ENCODE data around the gene KRTAP4-1. TPM values are rescaled to one million over a fixed set of nuclear protein-coding genes. Genes with fewer than 3 reads are reported as not detected.
"Not testable (repeated sequence)": the region's sequence is repeated elsewhere in the genome, so short reads cannot be mapped to it uniquely, and the experiment has no call there.

The KRTAP4-1 gene
- total RNA-seq (ENCODE audit: low replicate concordance), result 0.12 TPM in 1 of 2 replicates, not detected in the other

DNA sequence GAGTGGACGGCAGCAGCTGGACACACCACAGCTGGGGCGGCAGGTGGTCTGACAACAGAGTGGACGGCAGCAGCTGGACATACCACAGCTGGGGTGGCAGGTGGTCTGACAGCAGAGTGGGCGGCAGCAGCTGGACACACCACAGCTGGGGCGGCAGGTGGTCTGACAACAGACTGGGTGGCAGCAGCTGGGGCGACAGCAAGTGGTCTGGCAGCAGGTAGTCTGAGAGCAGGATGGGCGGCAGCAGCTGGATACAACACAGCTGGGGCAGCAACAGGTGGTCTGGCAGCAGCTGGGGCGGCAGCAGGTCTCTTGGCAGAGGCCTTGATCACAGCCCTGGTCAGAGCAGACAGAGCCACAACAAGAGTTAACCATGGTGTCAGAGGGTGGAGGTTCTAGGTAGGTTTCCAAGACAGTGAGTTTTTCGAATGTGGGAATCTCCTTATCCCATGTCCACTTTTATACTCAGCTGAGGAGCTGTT lies at the start of gene KRTAP4-1:
Gene KRTAP4-1, minus strand, starts transcription at position 432 of the 482 bp plus-strand sequence. Its CDS starts 57 bp downstream, at position 375.
- no peaks in the 10 kb centered on the region for H4K20me1 ChIP-seq (ENCODE audit: low read depth)
- Mint-ChIP-seq H3K36me3 (no peaks in the 10 kb centered on the region), H3K4me3 (no peak within 1 kb of the TSS), H3K27ac (no peak within 1 kb of the TSS), H3K9me3 (no peaks in the 10 kb centered on the region), H3K27me3 (ENCODE audit: insufficient read depth, low read depth) (no peaks in the 10 kb centered on the region), H3K4me1 (peaks cover 2% of the 10 kb centered on the region)
- H3K27ac ChIP-seq, result no peak within 1 kb of the TSS
- no peaks in the 10 kb centered on the region for H3K79me2 ChIP-seq (ENCODE audit: low read depth)
- no peaks in the 10 kb centered on the region for H3K27me3 ChIP-seq
- no peak for DNase-seq (ENCODE audit: low spot score)
- no peaks in the 10 kb centered on the region for H3K9me3 ChIP-seq (ENCODE audit: low read depth)
- TF ChIP-seq EZH2phosphoT487 (IDR thresholded peaks at IDR 0.05) (no peak), EZH2 (IDR thresholded peaks at IDR 0.05) (no peak)
- TF ChIP-seq, protein P1, sequence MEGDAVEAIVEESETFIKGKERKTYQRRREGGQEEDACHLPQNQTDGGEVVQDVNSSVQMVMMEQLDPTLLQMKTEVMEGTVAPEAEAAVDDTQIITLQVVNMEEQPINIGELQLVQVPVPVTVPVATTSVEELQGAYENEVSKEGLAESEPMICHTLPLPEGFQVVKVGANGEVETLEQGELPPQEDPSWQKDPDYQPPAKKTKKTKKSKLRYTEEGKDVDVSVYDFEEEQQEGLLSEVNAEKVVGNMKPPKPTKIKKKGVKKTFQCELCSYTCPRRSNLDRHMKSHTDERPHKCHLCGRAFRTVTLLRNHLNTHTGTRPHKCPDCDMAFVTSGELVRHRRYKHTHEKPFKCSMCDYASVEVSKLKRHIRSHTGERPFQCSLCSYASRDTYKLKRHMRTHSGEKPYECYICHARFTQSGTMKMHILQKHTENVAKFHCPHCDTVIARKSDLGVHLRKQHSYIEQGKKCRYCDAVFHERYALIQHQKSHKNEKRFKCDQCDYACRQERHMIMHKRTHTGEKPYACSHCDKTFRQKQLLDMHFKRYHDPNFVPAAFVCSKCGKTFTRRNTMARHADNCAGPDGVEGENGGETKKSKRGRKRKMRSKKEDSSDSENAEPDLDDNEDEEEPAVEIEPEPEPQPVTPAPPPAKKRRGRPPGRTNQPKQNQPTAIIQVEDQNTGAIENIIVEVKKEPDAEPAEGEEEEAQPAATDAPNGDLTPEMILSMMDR (IDR thresholded peaks at IDR 0.05), result no peak
- no peaks in the 10 kb centered on the region for H3F3A ChIP-seq (ENCODE audit: low read depth)
- no peak within 1 kb of the TSS for H3K4me2 ChIP-seq
- no peak within 1 kb of the TSS for H3K4me3 ChIP-seq
- no peak within 1 kb of the TSS for H2AFZ ChIP-seq (replicated peaks)
- H3K36me3 ChIP-seq, result no peaks in the 10 kb centered on the region
- H3K4me1 ChIP-seq, result no peaks in the 10 kb centered on the region
- no peak within 1 kb of the TSS for H3K9ac ChIP-seq

DNA sequence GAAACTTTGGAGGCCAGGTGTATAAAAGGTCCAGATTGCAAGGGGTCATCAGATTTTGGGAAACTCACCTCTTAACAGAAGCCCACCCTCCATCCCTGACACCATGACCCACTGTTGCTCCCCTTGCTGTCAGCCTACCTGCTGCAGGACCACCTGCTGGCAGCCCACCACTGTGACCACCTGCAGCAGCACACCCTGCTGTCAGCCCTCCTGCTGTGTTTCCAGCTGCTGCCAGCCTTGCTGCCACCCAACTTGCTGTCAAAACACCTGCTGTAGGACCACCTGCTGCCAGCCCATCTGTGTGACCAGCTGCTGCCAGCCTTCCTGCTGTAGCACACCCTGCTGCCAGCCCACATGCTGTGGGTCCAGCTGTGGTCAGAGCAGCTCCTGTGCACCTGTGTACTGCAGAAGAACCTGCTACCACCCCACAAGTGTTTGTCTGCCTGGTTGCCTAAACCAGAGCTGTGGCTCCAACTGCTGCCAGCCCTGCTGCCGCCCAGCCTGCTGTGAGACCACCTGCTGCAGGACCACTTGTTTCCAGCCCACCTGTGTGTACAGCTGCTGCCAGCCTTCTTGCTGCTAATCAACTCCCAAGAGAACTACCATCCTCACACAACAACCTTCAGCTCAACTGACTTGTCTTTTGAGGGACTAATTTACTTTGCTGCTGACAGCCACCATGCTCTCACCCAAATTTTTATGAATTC lies 47.8 kb upstream of the KRTAP4-1 start, which contains the start of gene KRTAP9-3:
Gene KRTAP9-3, plus strand, starts transcription at position 51 of the 707 bp plus-strand sequence. Its CDS starts 53 bp downstream, at position 104.
- H3K36me3 ChIP-seq; H3K27ac ChIP-seq; H3K4me3 Mint-ChIP-seq; H4K20me1 ChIP-seq (ENCODE audit: low read depth); H3K9me3 Mint-ChIP-seq; H3K4me1 Mint-ChIP-seq; H3K4me3 ChIP-seq; H3K4me1 ChIP-seq; H2AFZ ChIP-seq (replicated peaks); H3K4me2 ChIP-seq; H3K9me3 ChIP-seq (ENCODE audit: low read depth); H3K27me3 ChIP-seq; DNase-seq (ENCODE audit: low spot score); H3K36me3 Mint-ChIP-seq; H3K9ac ChIP-seq; H3K27me3 Mint-ChIP-seq (ENCODE audit: insufficient read depth, low read depth); H3K79me2 ChIP-seq (ENCODE audit: low read depth); H3K27ac Mint-ChIP-seq; H3F3A ChIP-seq (ENCODE audit: low read depth): not testable (repeated sequence)

DNA sequence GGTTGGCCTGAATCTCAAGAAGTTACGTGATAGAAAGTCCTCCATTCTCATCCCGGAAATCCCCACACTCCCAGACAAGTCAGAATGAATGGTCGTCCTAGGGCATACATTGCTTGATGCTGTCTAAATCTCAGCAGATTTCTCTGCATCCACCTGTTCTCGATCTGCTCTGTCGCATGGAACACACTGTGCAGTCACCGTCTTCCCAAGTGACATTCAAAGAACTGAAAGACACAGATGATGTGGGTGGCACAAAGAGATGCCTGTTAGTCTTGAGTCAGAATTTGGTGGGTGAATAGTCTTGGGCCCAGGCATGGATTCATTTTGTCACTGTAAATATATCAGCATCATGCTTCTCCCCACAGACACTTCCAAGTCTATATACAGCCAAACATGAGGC lies 47.0 kb upstream of the KRTAP4-1 start:
- H3K79me2 ChIP-seq (ENCODE audit: low read depth), result no peaks in the 10 kb centered on the region
- H3K9me3 Mint-ChIP-seq, result no peaks in the 10 kb centered on the region
- no peaks in the 10 kb centered on the region for H4K20me1 ChIP-seq (ENCODE audit: low read depth)
- no peak overlapping the region for H3K4me3 Mint-ChIP-seq
- no peak overlapping the region for H3K27ac Mint-ChIP-seq
- H3K4me2 ChIP-seq, result no peak overlapping the region
- no peak overlapping the region for H3K27ac ChIP-seq
- H3K27me3 Mint-ChIP-seq (ENCODE audit: insufficient read depth, low read depth), result peaks cover 5% of the 10 kb centered on the region
- DNase-seq (ENCODE audit: low spot score), result no peak
- TF ChIP-seq, protein P1 (IDR thresholded peaks at IDR 0.05), result no peak
- TF ChIP-seq EZH2phosphoT487 (IDR thresholded peaks at IDR 0.05), result no peak
- no peak for TF ChIP-seq EZH2 (IDR thresholded peaks at IDR 0.05)
- H3K4me3 ChIP-seq, result no peak overlapping the region
- no peaks in the 10 kb centered on the region for H3K36me3 Mint-ChIP-seq
- no peaks in the 10 kb centered on the region for H3F3A ChIP-seq (ENCODE audit: low read depth)
- H3K9me3 ChIP-seq (ENCODE audit: low read depth), result no peaks in the 10 kb centered on the region
- no peaks in the 10 kb centered on the region for H3K36me3 ChIP-seq
- no peaks in the 10 kb centered on the region for H3K4me1 ChIP-seq
- H3K4me1 Mint-ChIP-seq, result no peaks in the 10 kb centered on the region
- no peak overlapping the region for H2AFZ ChIP-seq (replicated peaks)
- H3K9ac ChIP-seq, result no peak overlapping the region
- no peaks in the 10 kb centered on the region for H3K27me3 ChIP-seq

DNA sequence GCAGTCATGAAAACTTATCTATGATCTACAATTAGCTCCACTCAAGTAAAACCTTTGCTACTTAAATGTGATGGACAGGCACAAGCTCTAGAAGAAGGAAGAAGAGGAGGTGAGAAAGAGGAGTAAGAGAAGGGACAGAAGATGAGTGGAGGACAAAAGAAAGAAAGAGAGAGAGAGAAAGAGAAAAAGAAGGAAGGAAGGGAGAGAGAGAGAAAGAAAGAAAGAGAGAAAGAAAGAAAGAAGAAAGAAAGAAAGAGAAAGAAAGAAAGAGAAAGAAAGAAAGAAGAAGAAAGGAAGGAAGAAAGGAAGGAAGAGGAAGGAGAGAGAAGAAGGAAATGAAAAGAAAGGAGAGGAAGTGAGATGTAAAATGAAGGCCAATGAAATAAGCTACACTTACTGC lies 45.4 kb upstream of the KRTAP4-1 start:
- H3K9me3 Mint-ChIP-seq, result no peaks in the 10 kb centered on the region
- Histone ChIP-seq H2AFZ (replicated peaks) (no peak overlapping the region), H3K4me3 (no peak overlapping the region), H3K27ac (no peak overlapping the region), H3K79me2 (ENCODE audit: low read depth) (no peaks in the 10 kb centered on the region), H3F3A (ENCODE audit: low read depth) (no peaks in the 10 kb centered on the region), H4K20me1 (ENCODE audit: low read depth) (no peaks in the 10 kb centered on the region), H3K36me3 (no peaks in the 10 kb centered on the region), H3K9ac (no peak overlapping the region), H3K4me1 (no peaks in the 10 kb centered on the region), H3K9me3 (ENCODE audit: low read depth) (no peaks in the 10 kb centered on the region), H3K27me3 (no peaks in the 10 kb centered on the region), H3K4me2 (no peak overlapping the region)
- H3K4me3 Mint-ChIP-seq, result no peak overlapping the region
- TF ChIP-seq EZH2 (IDR thresholded peaks at IDR 0.05), result no peak
- no peak for DNase-seq (ENCODE audit: low spot score)
- peaks cover 5% of the 10 kb centered on the region for H3K27me3 Mint-ChIP-seq (ENCODE audit: insufficient read depth, low read depth)
- H3K27ac Mint-ChIP-seq, result no peak overlapping the region
- H3K36me3 Mint-ChIP-seq, result no peaks in the 10 kb centered on the region
- H3K4me1 Mint-ChIP-seq, result no peaks in the 10 kb centered on the region

DNA sequence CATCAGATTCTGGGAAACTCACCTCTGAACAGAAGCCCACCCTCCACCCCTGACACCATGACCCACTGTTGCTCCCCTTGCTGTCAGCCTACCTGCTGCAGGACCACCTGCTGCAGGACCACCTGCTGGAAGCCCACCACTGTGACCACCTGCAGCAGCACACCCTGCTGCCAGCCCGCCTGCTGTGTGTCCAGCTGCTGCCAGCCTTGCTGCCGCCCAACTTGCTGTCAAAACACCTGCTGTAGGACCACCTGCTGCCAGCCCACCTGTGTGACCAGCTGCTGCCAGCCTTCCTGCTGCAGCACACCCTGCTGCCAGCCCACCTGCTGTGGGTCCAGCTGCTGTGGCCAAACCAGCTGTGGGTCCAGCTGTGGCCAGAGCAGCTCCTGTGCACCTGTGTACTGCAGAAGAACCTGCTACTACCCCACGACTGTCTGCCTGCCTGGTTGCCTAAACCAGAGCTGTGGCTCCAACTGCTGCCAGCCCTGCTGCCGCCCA lies 41.9 kb upstream of the KRTAP4-1 start, which contains the start of gene KRTAP9-2:
Gene KRTAP9-2, plus strand, starts transcription at position 51 of the 498 bp plus-strand sequence. Its CDS starts 7 bp downstream, at position 58.
- H3K4me3 ChIP-seq; H3K27me3 ChIP-seq; H3K27ac ChIP-seq; H3K9me3 Mint-ChIP-seq; H3K36me3 Mint-ChIP-seq; H3K4me1 ChIP-seq; H3K27me3 Mint-ChIP-seq (ENCODE audit: insufficient read depth, low read depth); H3K9ac ChIP-seq; H3K4me3 Mint-ChIP-seq; H3K79me2 ChIP-seq (ENCODE audit: low read depth); H3K27ac Mint-ChIP-seq; H3F3A ChIP-seq (ENCODE audit: low read depth); H3K36me3 ChIP-seq; H4K20me1 ChIP-seq (ENCODE audit: low read depth); H2AFZ ChIP-seq (replicated peaks); H3K9me3 ChIP-seq (ENCODE audit: low read depth); DNase-seq (ENCODE audit: low spot score); H3K4me2 ChIP-seq; H3K4me1 Mint-ChIP-seq: not testable (repeated sequence)

Data from neural progenitor cell (in vitro differentiated cells).